ENCODE measurements around the gene LAMA3. TPM values are rescaled to one million over a fixed set of nuclear protein-coding genes. Genes with fewer than 3 reads are reported as not detected.

LAMA3 gene
- total and polyA plus RNA-seq, 2 donors from 2014 or later = 4.4 to 66.0 TPM

DNA sequence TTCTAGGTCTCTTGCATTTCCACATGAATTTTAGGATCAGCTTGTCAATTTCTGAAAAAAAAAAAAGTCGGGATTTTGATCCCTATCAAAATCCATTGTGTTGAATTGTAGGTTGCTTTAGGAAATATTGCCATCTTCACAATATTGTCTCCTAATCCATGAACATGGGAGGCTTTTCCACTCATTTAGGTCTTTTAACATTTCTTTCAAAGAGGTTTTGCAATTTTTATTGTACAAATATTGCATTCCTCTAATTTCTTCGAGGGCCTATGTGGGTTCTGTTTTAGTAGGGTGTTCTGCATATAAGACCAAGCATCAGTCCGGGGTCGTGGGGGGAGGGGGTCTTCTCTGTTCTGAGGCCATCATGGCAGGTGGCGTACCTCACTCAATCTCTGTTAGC, 725 bp upstream of the LAMA3 start:
- Histone ChIP-seq H3K27ac (ENCODE audit: low read depth in 2 of 2, low read length in 2 of 2) (no peak overlapping the region), H3K9ac (ENCODE audit: low read length in 3 of 3) (no peak overlapping the region), H3K36me3 (ENCODE audit: control insufficient read depth in 2 of 3, insufficient read depth in 3 of 3, low read length in 3 of 3) (no peaks in the 10 kb centered on the region), H3K27me3 (ENCODE audit: control insufficient read depth, insufficient read depth, low read length) (peaks cover 9% of the 10 kb centered on the region), H3K4me3 (ENCODE audit: low read length in 3 of 3) (peak overlapping the region in 1 of 3 donors; percentile 4), H3K9me3 (ENCODE audit: control insufficient read depth in 2 of 3, insufficient read depth in 1 of 3, low read length in 3 of 3) (no peaks in the 10 kb centered on the region), H3K4me1 (ENCODE audit: control insufficient read depth in 2 of 3, insufficient read depth in 2 of 3, low read depth in 1 of 3, low read length in 3 of 3) (peaks cover 0 to 8% (median 0%) of the 10 kb centered on the region in 3 donors)
- FAIRE-seq (no peak), DNase-seq (no peak)
- TF ChIP-seq, protein P1, sequence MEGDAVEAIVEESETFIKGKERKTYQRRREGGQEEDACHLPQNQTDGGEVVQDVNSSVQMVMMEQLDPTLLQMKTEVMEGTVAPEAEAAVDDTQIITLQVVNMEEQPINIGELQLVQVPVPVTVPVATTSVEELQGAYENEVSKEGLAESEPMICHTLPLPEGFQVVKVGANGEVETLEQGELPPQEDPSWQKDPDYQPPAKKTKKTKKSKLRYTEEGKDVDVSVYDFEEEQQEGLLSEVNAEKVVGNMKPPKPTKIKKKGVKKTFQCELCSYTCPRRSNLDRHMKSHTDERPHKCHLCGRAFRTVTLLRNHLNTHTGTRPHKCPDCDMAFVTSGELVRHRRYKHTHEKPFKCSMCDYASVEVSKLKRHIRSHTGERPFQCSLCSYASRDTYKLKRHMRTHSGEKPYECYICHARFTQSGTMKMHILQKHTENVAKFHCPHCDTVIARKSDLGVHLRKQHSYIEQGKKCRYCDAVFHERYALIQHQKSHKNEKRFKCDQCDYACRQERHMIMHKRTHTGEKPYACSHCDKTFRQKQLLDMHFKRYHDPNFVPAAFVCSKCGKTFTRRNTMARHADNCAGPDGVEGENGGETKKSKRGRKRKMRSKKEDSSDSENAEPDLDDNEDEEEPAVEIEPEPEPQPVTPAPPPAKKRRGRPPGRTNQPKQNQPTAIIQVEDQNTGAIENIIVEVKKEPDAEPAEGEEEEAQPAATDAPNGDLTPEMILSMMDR (IDR thresholded peaks at IDR 0.05; ENCODE audit: borderline replicate concordance, extremely low read depth, insufficient read depth) = no peak
- intact Hi-C loops (cut with DNase I) = no loop called here

DNA sequence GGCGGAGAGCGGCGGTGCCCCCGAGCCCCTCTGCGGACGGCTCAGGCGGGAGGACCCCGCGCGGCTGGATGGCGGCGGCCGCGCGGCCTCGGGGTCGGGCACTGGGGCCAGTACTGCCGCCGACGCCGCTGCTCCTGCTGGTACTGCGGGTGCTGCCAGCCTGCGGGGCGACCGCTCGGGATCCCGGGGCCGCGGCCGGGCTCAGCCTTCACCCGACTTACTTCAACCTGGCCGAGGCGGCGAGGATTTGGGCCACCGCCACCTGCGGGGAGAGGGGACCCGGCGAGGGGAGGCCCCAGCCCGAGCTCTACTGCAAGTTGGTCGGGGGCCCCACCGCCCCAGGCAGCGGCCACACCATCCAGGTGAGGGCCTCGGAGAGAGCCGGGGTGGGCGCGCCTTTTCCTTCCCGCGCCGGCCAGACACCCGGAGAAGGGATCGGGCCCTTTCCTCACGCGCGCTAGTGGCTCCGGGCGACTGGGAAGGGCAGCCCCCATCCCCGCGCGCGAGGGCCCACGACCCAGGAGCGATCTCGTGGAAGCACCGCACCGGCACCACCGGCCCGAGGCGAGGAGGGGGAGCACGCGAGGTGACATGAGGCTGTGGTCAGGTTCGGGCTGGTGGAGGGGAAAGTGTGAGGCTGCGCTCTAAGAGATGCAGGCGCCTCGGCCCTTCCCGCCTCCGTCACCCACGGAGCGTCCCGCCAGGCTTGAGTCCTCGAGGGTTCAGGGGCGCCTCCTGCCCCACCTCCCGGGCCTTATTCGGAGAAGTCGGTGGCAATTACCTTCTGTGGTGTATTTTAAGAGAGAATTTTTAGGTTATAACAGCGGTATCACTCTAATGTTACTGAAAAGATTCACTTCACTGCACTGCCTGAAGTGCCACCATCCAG, 607 bp downstream of the LAMA3 start:
- H3K27me3 ChIP-seq (ENCODE audit: control insufficient read depth, insufficient read depth, low read length) = peaks cover 9% of the 10 kb centered on the region
- FAIRE-seq = no peak
- TF ChIP-seq, protein P1 (IDR thresholded peaks at IDR 0.05; ENCODE audit: borderline replicate concordance, extremely low read depth, insufficient read depth) = no peak

DNA sequence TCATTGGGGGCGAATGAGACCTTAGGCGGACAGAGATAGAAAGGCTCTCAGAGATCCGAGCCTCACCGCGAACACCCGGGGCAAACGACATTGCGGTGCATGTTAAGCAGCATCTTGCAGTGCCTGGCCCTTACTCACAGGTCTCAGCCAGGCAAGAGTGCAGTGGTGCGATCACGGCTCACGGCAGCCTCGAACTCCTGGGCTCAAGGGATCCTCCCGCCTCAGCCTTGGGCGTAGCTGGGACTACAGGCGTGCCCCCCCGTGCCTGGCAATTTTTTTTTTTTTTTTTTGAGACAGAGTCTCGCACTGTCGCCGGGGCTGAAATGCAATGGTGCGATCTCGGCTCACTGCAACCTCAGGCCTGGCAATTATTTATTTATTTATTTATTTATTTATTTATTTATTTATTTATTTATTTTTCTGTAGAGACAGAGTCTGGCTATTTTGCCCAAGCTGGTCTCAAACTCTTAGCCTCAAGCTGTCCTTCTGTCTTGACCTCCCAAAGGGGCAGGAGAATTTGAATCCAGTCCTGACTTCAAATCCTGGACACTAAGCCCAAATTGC, 1.3 kb downstream of the LAMA3 start:
- TF ChIP-seq, protein P1 (IDR thresholded peaks at IDR 0.05; ENCODE audit: borderline replicate concordance, extremely low read depth, insufficient read depth) = no peak
- FAIRE-seq = no peak
- no peak overlapping the region for H3K27ac ChIP-seq (ENCODE audit: low read depth in 2 of 2, low read length in 2 of 2)

More for the DNA sequence above, 607 bp downstream of the LAMA3 start:
- H3K9me3 ChIP-seq (ENCODE audit: control insufficient read depth in 2 of 3, insufficient read depth in 1 of 3, low read length in 3 of 3) = no peaks in the 10 kb centered on the region
- no peak overlapping the region for H3K9ac ChIP-seq (ENCODE audit: low read length in 3 of 3)
- H3K4me1 ChIP-seq (ENCODE audit: control insufficient read depth in 2 of 3, insufficient read depth in 2 of 3, low read depth in 1 of 3, low read length in 3 of 3) = peaks cover 0 to 8% (median 0%) of the 10 kb centered on the region in 3 donors
- intact Hi-C loops (cut with DNase I) = no loop called here
- no peaks in the 10 kb centered on the region for H3K36me3 ChIP-seq (ENCODE audit: control insufficient read depth in 2 of 3, insufficient read depth in 3 of 3, low read length in 3 of 3)
- peak; percentile 27 to 75 (median 28) for DNase-seq
- peak overlapping the region in 1 of 3 donors; percentile 4 for H3K4me3 ChIP-seq (ENCODE audit: low read length in 3 of 3)
- no peak overlapping the region for H3K27ac ChIP-seq (ENCODE audit: low read depth in 2 of 2, low read length in 2 of 2)

More for the DNA sequence above, 1.3 kb downstream of the LAMA3 start:
- intact Hi-C loops (cut with DNase I) = no loop called here
- Histone ChIP-seq H3K27me3 (ENCODE audit: control insufficient read depth, insufficient read depth, low read length) (peaks cover 9% of the 10 kb centered on the region), H3K36me3 (ENCODE audit: control insufficient read depth in 2 of 3, insufficient read depth in 3 of 3, low read length in 3 of 3) (no peaks in the 10 kb centered on the region), H3K4me1 (ENCODE audit: control insufficient read depth in 2 of 3, insufficient read depth in 2 of 3, low read depth in 1 of 3, low read length in 3 of 3) (peaks cover 0 to 8% (median 0%) of the 10 kb centered on the region in 3 donors), H3K9me3 (ENCODE audit: control insufficient read depth in 2 of 3, insufficient read depth in 1 of 3, low read length in 3 of 3) (no peaks in the 10 kb centered on the region), H3K9ac (ENCODE audit: low read length in 3 of 3) (no peak overlapping the region), H3K4me3 (ENCODE audit: low read length in 3 of 3) (no peak overlapping the region)
- peak in 4 of 5 donors; percentile 6 to 45 (median 18) for DNase-seq
